Hematopoietic multipotent progenitor cell treated with erythropoietin and hydrocortisone succinate and interleukin-3 and kit ligand, for 8 days (in vitro differentiated cells): Measurements from ENCODE around the gene AURKAIP1.
A peak's percentile ranks its signal among the peaks of the same experiment; 100 is the strongest.
"Not testable (repeated sequence)": the region's sequence is repeated elsewhere in the genome, so short reads cannot be mapped to it uniquely, and the experiment has no call there.

ENCODE experiments used
- DNase-seq: peaks from one replicate; pipeline ENCODE4 v3.0.0-alpha.2; 2015

Gene AURKAIP1

DNA sequence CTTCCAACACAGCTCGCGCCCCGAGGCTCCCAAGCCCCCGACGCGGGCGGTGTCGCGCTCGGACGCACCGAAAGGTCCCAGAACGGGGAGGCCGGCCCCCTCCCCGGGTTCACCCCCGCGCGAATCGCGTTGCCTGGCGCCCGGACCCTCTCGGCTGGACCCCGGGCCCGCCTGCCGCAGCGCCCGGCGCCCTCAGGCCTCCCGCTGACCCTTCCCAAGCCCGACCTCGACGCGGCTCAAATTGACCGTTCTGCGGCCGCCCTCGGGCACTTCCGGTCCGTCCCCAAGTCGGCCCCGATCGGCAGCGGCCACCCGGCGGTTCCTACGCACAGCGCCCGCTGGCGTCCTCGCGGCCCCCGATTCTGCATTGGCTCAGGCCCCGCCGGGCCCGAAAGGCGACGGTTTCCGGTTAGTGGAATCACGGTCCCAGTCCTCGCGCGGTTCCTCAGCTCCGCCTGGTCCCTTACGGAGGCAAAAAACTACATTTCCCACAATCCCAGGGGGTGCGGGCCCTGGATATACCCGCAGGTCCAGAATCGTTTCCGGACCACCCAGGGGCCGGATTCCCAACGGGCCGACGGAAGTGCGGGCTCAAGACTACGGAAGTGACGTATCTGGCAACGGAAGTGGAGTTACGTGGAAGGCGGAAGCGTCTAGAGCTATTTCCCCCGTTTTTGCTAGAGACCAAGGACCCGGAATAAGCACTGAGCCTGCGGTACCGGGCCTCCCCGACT, at the start of gene AURKAIP1:
TSS of gene AURKAIP1 (minus strand) at position 279 of the 734 bp plus-strand sequence. CDS start 451 bp downstream, outside the sequence.
- peak; percentile 100 for DNase-seq

DNA sequence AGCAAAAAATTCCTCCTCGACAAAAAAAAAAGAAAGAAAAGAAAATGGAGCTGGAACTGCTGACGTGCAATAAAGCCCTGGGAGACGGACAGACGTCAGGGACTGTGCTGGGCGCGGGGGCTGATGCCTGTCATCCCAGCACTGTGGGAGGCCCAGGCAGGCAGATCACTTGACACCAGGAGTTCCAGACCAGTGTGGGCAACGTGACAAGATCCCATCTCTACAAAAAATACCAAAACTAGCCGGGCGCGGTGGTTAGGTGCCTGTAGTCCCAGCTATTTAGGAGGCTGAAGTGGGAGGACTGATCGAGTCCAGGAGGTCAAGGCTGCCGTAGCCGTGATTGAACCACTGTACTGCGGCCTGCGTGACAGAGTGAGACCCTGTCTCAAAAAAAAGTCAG, 49.7 kb upstream of the AURKAIP1 start:
- DNase-seq: no peak

GRCh38 chr1:1423245-1423597, 48.2 kb upstream of the AURKAIP1 start:
- no peak for DNase-seq

DNA sequence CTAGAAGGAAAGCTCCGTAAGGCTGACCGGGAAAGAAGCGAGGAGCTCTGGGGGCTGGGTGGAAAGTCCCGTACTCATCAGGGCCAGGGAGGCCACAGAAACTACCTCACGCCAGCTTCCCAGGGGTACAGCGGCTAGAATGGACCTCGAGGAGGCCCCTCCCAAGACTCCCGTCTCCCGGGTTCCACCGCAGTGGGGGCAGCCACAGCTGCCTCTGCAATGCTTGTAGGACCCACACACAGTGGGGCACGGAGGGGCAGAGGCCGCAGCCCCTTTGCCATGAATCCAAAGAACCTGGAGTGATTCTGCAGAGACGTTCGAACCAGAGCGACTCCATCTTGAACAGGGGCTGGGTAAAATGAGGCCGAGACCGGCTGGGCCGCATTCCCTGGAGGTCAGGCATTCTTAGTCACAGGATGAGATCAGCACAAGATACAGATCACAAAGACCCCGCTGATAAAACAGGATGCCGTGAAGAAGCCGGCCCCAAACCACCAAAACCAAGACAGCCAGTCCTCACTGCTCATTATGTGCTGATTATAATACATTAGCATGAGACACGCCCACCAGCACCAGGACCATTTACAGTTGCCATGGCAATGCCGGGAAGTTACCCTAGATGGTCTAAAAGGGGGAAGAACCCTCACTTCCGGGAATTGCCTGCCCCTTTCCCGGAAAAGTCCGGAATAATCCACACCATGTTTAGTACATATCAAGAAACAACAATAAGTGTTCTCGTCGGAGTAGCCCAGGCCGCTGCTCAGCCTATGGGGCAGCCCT, 47.6 kb upstream of the AURKAIP1 start:
- no peak for DNase-seq

- no peak for DNase-seq
Observed at GRCh38 chr1:1421907-1422464, 47.0 kb upstream of the AURKAIP1 start.

DNA sequence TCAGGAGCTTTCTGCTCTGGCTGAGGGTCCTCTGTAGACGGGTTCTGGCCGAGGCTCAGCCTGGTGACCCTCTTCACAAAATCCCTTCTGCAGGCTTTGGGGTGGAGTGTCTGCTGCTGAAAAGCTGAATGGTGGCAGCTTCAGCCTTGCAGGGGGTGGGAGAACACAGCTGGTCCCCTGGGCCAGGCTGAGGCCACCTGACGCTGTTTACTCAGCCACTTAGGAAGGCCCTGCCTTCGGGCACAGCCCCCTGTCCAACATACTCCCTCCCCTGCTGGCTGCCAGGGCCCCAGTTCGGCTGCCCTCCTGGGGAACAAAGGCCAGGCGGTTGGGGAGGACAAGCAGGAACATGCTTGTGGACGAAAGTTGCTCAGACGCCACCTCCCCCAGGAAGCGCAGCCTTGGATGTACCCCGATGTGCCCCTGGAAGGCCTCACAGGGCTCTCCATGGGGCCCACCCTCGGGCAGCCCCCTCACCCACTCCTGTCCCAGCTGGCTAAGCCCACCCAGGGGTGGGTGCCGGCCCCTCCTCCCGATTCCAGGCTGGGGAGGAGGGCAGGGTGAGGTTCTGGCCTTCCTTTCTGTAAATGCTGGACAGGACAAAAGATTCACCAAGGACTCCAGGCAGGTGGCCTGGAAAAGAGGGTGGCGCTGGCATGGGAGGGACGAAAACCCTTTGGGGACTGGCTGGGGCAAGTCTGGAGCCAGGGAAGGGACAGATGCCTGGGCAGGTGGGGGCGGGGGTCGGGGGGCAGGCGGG, 46.3 kb upstream of the AURKAIP1 start, which contains the start of gene ANKRD65:
TSS of gene ANKRD65 (minus strand) at position 130 of the 760 bp plus-strand sequence. CDS start 271 bp downstream, outside the sequence.
- no peak for DNase-seq

DNA sequence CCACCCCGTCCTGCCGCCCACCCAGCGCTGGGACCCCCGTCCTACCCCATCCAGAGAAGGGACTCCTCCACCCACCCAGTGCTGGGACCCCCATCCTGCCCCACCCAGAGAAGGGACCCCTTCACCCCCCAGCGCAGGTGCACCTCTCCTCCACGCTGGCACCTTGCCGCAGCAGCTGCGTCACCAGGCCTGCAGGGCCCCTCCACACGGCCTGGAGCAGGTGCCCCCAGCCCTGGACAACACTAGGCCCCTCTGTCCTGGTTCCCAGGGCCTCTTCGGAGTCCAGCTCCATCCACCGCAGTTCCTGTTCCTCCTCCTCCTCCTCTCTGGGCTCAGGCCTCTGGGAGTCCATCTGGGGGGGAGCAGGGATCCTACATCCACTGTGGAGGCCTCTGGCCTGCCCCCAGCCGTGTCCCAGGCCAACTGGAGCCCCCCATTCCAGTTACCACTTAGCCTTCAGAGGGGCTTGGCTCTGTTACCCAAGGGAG, 45.7 kb upstream of the AURKAIP1 start:
- no peak for DNase-seq

GRCh38 chr1:1419813-1420653, 45.0 kb upstream of the AURKAIP1 start:
- no peak for DNase-seq

GRCh38 chr1:1419363-1419812, 44.4 kb upstream of the AURKAIP1 start:
- no peak for DNase-seq

GRCh38 chr1:1418464-1419362, 43.7 kb upstream of the AURKAIP1 start:
- no peak for DNase-seq

DNA sequence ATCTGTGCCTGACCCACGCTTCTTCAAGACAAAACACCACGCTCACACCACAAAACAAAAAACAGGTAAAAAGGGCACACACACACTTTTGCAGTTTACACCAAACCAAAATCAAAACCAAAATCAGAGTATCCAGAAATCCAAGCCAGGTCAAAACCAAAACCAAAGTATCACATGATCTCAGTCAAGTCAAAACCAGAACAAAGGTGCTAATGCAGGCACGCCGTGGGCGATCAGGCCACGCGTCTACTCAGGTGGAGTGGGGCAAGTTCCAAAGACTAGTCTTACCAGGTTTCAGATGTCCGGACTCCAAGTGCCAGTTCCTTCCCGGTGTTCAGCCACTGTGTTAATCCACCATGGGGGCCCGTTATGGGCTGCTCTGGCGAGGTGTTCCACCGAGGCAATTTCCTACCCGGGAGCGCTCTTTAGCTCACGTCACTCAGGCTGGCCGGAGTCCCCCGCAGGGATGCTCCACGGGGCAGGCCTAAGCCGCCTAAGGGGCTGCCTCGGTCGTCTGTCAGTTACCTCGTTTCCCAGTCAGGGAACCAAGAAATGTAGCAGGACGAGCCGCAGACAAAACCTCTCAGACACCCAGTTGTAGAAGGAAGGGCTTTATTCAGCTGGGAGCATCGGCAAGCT, 42.9 kb upstream of the AURKAIP1 start:
- DNase-seq: not testable (repeated sequence)

DNA sequence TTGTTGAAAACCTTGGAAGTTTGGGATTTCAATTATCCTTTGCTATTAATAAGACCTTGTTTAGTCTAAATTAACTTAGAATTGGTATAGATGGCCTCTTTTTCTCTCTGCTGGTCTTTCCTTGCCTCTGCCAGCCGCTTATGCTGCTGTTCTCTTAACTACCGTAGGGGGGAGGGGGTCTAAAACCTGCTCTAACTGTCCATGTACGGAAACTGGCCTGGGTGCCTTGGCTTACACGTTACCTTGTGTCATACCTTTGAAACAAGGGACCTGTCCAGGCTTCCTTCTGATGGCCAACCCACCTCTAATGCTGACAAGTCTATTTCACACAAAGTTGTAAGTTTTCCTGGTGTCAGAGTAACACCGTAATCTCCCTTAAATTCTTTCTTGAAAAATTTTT, 42.4 kb upstream of the AURKAIP1 start:
- not testable (repeated sequence) for DNase-seq

GRCh38 chr1:1415751-1416150, 40.7 kb upstream of the AURKAIP1 start:
- no peak for DNase-seq

- not testable (repeated sequence) for DNase-seq
Observed at GRCh38 chr1:1412311-1412902, 37.4 kb upstream of the AURKAIP1 start.

- no peak for DNase-seq
Observed at GRCh38 chr1:1411626-1412025, 36.6 kb upstream of the AURKAIP1 start.

GRCh38 chr1:1410238-1410637, 35.2 kb upstream of the AURKAIP1 start:
- not testable (repeated sequence) for DNase-seq

DNA sequence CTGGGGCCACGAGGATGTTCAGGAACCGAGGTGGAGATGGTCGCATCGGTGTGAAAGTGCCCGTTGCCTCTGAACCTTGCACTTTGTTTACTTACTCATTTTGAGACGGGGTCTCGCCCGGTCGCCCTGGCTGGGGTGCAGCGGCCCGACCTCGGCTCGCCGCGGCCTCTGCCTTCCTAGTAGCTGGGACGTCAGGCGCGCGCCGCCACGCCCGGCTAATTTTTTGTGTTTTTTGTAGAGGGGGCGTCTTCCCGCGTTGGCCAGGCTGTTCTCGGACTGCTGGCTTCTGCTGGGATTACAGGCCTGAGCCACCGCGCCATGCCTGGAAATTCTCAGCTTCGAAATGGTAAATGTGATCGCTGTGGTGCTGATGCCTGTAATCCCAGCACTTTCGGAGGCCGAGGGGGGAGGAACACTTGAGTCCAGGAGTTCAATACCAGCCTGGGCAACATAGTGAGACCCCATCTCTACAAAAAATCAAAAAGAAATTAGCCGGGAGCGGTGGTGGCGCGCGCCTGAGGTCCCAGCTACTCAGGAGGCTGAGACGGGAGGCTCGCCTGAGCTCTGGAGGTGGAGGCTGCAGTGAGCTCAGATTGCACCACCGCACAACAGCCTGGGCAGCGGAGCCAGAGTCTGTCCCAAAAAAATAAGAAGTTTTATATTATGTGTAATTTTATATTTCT, 32.8 kb upstream of the AURKAIP1 start:
- peak; percentile 54 for DNase-seq

GRCh38 chr1:1406821-1407635, 32.0 kb upstream of the AURKAIP1 start, which contains the start of gene MRPL20:
Gene MRPL20, minus strand, starts transcription at chr1:1407293. Its CDS starts 76 bp downstream, at chr1:1407217.
- peak; percentile 94 for DNase-seq
